Adrenal gland (tissue), 12 donors: ENCODE results near the gene ARAP3. TPM values are rescaled to one million over a fixed set of nuclear protein-coding genes. Genes with fewer than 3 reads are reported as not detected.

Source experiments
- DNase-seq, 7 donors: peaks; one replicate each; pipeline ENCODE4 v3.0.0-alpha.2; 2019 to 2020
- H3K27ac ChIP-seq, 5 donors: fragments of 200-600 bp; sonication (generic) in 4 of 5; 1 replicate in 3 of 5; 2 replicates in 2 of 5; pipeline versions ENCODE4 v1.5.1 to v1.8.0; 2016 to 2020; ENCODE audit warnings: mild to moderate bottlenecking in 1 of 5
- H3K27me3 ChIP-seq: fragments of 200-600 bp; 2 replicates; pipeline ENCODE4 v1.8.0; 2021
- H3K36me3 ChIP-seq, 2 donors: fragments of 200-600 bp; replicated peaks in 1 of 2; 1 replicate in 1 of 2; 2 replicates in 1 of 2; pipeline versions ENCODE4 v1.5.1 to v1.8.0; 2018 to 2022
- H3K4me1 ChIP-seq, 2 donors: fragments of 200-600 bp; replicated peaks in 1 of 2; 1 replicate in 1 of 2; 2 replicates in 1 of 2; pipeline versions ENCODE4 v1.5.1 to v1.8.0; 2018 to 2021
- H3K4me3 ChIP-seq, 4 donors: fragments of 200-600 bp; sonication (generic) in 3 of 4; one replicate each; pipeline ENCODE4 v1.5.1; 2016 to 2018
- H3K9me3 ChIP-seq, 3 donors: fragments of 200-600 bp; sonication (generic) in 1 of 3; replicated peaks in 1 of 3; 1 replicate in 2 of 3; 2 replicates in 1 of 3; pipeline versions ENCODE4 v1.5.1 to v1.8.0; 2016 to 2021
- CTCF ChIP-seq, 6 experiments: fragments of 450-650 bp in 4 of 6; fragments of 200-600 bp in 2 of 6; sonication (generic) in 1 of 6; IDR thresholded peaks; 1 replicate in 5 of 6; 2 replicates in 1 of 6; pipeline versions ENCODE4 v1.5.1 to v1.8.0; 2016 to 2021; ENCODE audit warnings: antibody characterized with exemption in 6 of 6, mild to moderate bottlenecking in 2 of 6, moderate library complexity in 1 of 6
- POLR2A ChIP-seq, 2 donors: fragments of 450-650 bp; IDR thresholded peaks; one replicate each; pipeline ENCODE4 v1.6.1; 2017; ENCODE audit warnings: antibody characterized with exemption in 2 of 2, mild to moderate bottlenecking in 2 of 2, moderate library complexity in 1 of 2
- WGBS, 4 donors: extraction: QIAGEN DNeasy Blood & Tissue Kit in 2 of 4; methylation state at CpG; one replicate each; pipeline versions ENCODE4 v1.1.5 to v1.1.7; 2013 to 2017; 5-methylcytosine and 5-hydroxymethylcytosine counted together
- intact Hi-C, 2 donors: fragments of 100-400 bp; cut with DNase I; formaldehyde crosslinking; loops; one replicate each; pipeline versions ENCODE4 v1.14.1 to v1.15.0; 2022 to 2023
- polyA plus RNA-seq, 3 donors: library from polyadenylated mRNA; stranded (reverse); fragments of 200-250 nt in 2 of 3; fragments of 350-450 nt in 1 of 3; fragmentation: Illumina TruSeq in 1 of 3; extraction: RNeasy Lipid Tissue Mini Kit (QIAGEN cat#74804) in 1 of 3; gene quantifications; one replicate each; pipeline ENCODE4 v1.2.3, GENCODE V29; 2013 to 2014
- total RNA-seq, 9 donors: library from RNA; depleted of rRNA in 4 of 9; stranded (reverse); fragments of >200 nt in 4 of 9; fragments of 120-200 nt in 1 of 9; fragmentation: NEBNext Ultra II Directional in 1 of 9; extraction: Animal tissue kit (Norgen Biotek cat#: 25700) in 1 of 9; gene quantifications; one replicate each; pipeline versions ENCODE4 v1.1.0 to v1.2.4, GENCODE V29; 2013 to 2023
- donor health status: healthy with polysubstance abuse.
- donor health status: Bipolar disorder and iron deficiency.
- donor health status: DM: yes; HTN: yes; CAD: no.
- donor health status: DM: no; HTN: no; CAD: no.
- donor health status: DM: no; HTN: no; CAD: no.
- donor health status: DM: yes; HTN: yes; CAD: no.

The ARAP3 gene
- total and polyA plus RNA-seq, 12 donors = 3.0 to 38.6 (median 10.7) TPM

- H3K27ac ChIP-seq = peak within 1 kb of the TSS; percentile 53 to 90 (median 72)
- DNase-seq = peak; percentile 92 to 97 (median 95)
- intact Hi-C loops = no loop called here
- peak within 1 kb of the TSS; percentile 52 to 96 (median 74) for H3K4me3 ChIP-seq
- no peaks in the 10 kb centered on the region for H3K27me3 ChIP-seq
- WGBS, 4 donors = 0 to 1% (median 0%) methylated on average over 15 to 55 of the region's 55 CpGs
- TF ChIP-seq CTCF (IDR thresholded peaks at IDR 0.05) (no peak), POLR2A (IDR thresholded peaks at IDR 0.05) (peak; percentile 80 to 86)
- H3K9me3 ChIP-seq = no peaks in the 10 kb centered on the region
- peaks cover 21 to 50% of the 10 kb centered on the region in 2 donors for H3K4me1 ChIP-seq
- no peaks in the 10 kb centered on the region for H3K36me3 ChIP-seq
Observed at GRCh38 chr5:141636413-141637122, 45.5 kb downstream of the ARAP3 start, which contains the start of the genes HDAC3 and RELL2. TSS of gene HDAC3 (minus strand) at chr5:141636849. CDS start at chr5:141636790, 59 bp downstream. TSS of gene RELL2 (plus strand) at chr5:141636997. CDS start at chr5:141638226, 1,229 bp downstream.

DNA sequence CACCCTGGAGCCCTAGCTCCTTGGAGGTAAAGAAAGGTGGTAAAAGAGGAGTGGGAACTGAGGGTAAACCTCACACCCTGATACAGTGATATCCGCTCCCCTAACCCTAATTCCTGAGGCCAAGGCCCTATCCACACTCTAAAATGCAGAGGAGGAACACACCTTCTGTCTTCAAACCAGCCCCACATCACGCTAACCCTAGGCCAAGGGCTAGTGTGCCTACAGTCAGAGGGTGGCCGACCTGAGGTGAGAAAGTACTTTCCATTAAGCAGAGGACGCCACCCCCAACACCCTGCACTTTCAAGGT, 46.0 kb downstream of the ARAP3 start:
- H3K27ac ChIP-seq = peak overlapping the region; percentile 53 to 90 (median 72)
- no peaks in the 10 kb centered on the region for H3K36me3 ChIP-seq
- peak overlapping the region; percentile 52 to 96 (median 74) for H3K4me3 ChIP-seq
- no peaks in the 10 kb centered on the region for H3K27me3 ChIP-seq
- TF ChIP-seq CTCF (IDR thresholded peaks at IDR 0.05) (no peak), POLR2A (IDR thresholded peaks at IDR 0.05) (no peak)
- no peaks in the 10 kb centered on the region for H3K9me3 ChIP-seq
- peaks cover 25 to 55% of the 10 kb centered on the region in 2 donors for H3K4me1 ChIP-seq
- intact Hi-C loops = no loop called here
- DNase-seq = no peak
- 3 to 40% (median 9%) methylated on average over 1 to 4 of the region's 4 CpGs for WGBS, 4 donors

DNA sequence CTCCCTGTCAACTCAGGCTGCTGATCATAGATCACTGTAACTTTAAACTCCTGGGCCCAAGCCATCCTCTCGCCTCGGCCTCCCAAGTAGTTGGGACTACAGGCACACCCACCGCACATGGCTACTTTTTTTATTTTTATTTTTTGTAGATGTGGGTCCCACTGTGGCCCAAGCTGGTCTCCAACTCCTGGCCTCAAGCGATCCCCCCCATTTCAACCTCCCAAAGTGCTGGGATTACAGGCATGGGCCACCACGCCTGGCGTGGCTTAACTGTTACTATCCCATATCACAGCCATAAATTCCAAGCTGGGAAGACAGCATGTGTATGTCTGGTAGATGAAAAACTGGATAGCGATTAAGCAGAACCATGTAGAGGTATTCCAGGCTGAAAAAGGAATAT, 46.4 kb downstream of the ARAP3 start:
- Histone ChIP-seq H3K4me1 (peaks cover 29 to 59% of the 10 kb centered on the region in 2 donors), H3K36me3 (no peaks in the 10 kb centered on the region), H3K27ac (peak overlapping the region in 4 of 5 donors; percentile 25 to 90 (median 77)), H3K27me3 (no peaks in the 10 kb centered on the region), H3K9me3 (no peaks in the 10 kb centered on the region), H3K4me3 (peak overlapping the region in 3 of 4 donors; percentile 52 to 96 (median 66))
- DNase-seq = no peak
- WGBS, 4 donors = 37 to 48% (median 44%) methylated on average over 7 of the region's 7 CpGs
- TF ChIP-seq CTCF (IDR thresholded peaks at IDR 0.05) = no peak
- TF ChIP-seq POLR2A (IDR thresholded peaks at IDR 0.05) = no peak
- intact Hi-C loops = no loop called here

DNA sequence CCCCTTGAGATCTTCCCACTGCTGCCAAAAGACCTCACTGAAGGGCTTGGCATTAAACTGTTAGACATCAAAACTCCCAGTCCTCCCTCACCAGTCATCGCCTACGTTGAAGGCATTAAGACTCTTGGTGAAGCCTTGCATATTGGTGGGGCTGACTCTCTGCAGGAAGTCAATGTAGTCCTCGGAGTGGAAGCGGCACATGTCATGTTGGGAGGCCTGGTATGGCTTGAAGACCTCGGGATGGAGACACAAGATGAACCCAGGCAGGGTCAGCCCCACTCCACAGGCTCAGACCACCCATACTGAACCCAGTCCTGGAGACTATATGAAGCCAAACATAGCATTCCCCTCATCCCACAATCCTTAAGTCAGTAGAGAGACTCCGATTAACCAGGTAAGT, 47.3 kb downstream of the ARAP3 start:
- peak in 2 of 7 donors; percentile 11 to 19 for DNase-seq
- intact Hi-C loops = no loop called here
- Histone ChIP-seq H3K27me3 (no peaks in the 10 kb centered on the region), H3K36me3 (peaks cover 0 to 4% of the 10 kb centered on the region in 2 donors), H3K9me3 (no peaks in the 10 kb centered on the region), H3K4me3 (no peak overlapping the region), H3K27ac (peak overlapping the region in 1 of 5 donors; percentile 25), H3K4me1 (peaks cover 39 to 68% of the 10 kb centered on the region in 2 donors)
- TF ChIP-seq CTCF (IDR thresholded peaks at IDR 0.05) = no peak
- WGBS, 4 donors = 89 to 93% (median 91%) methylated on average over 6 of the region's 6 CpGs
